ENCODE measurements around the gene GFRA1.

DNA sequence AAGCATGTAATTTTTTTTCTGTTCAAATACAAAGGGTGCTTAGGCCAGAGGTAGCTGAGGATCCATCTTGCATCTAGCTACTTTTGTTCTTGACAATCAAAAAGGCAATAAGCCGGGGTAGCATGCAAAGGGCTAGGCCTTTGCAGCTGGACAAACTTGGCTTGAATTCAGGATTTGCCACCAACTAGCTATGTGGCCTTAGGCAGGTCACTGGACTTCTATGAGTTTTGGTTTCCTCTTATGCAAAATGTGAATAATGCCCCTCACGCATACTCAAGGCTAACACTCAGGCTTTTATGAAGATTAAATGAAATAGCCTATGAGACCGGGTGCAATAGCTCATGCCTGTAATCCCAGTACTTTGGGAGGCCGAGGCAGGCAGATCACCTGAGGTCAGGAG is 19.3 kb downstream of the GFRA1 start:
- no peak for TF ChIP-seq SREBF2 (IDR thresholded peaks at IDR 0.05)
- TF ChIP-seq TP53 (CRISPR knock-in tag; IDR thresholded peaks at IDR 0.05): no peak
- TF ChIP-seq, protein P1, sequence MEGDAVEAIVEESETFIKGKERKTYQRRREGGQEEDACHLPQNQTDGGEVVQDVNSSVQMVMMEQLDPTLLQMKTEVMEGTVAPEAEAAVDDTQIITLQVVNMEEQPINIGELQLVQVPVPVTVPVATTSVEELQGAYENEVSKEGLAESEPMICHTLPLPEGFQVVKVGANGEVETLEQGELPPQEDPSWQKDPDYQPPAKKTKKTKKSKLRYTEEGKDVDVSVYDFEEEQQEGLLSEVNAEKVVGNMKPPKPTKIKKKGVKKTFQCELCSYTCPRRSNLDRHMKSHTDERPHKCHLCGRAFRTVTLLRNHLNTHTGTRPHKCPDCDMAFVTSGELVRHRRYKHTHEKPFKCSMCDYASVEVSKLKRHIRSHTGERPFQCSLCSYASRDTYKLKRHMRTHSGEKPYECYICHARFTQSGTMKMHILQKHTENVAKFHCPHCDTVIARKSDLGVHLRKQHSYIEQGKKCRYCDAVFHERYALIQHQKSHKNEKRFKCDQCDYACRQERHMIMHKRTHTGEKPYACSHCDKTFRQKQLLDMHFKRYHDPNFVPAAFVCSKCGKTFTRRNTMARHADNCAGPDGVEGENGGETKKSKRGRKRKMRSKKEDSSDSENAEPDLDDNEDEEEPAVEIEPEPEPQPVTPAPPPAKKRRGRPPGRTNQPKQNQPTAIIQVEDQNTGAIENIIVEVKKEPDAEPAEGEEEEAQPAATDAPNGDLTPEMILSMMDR (IDR thresholded peaks at IDR 0.05): no peak
- no peak for TF ChIP-seq POLR2A (IDR thresholded peaks at IDR 0.05; ENCODE audit: low read length)
